A673 (cell line): Measurements from ENCODE around the gene MOCOS. TPM values are rescaled to one million over a fixed set of nuclear protein-coding genes. Genes with fewer than 3 reads are reported as not detected.

Experiments used
- BruUV-seq: library from RNA; stranded (reverse); fragments of 400-500 nt; replicated peaks from 2 replicates; lab custom pipeline; 2021; lab: Mats Ljungman, UMichigan
- CTCF ChIA-PET: fragments of 300-600 bp; sonication (Branson Sonifier 250); formaldehyde crosslinking; loops from one replicate; lab custom pipeline; 2022; ENCODE audit warnings: antibody characterized with exemption; lab: Charles Lee
- POLR2A ChIA-PET: fragments of 300-600 bp; sonication (Branson Sonifier 250); formaldehyde crosslinking; loops from one replicate; lab custom pipeline; 2022; ENCODE audit warnings: antibody characterized with exemption; ENCODE audit not compliant: low non-redundant PET; lab: Charles Lee
- DNase-seq: peaks from one replicate; pipeline ENCODE4 v3.0.0-alpha.2; 2015; ENCODE audit warnings: low spot score
- H3K27ac ChIP-seq: fragments of 200-600 bp; sonication (generic); 2 replicates; pipeline ENCODE4 v1.5.1; 2016; ENCODE audit warnings: mixed run types, low read depth, mild to moderate bottlenecking, mixed read lengths, antibody characterized with exemption, low read length; ENCODE audit not compliant: poor library complexity, severe bottlenecking
- H3K27me3 ChIP-seq: fragments of 200-600 bp; sonication (generic); replicated peaks from 2 replicates; pipeline ENCODE4 v1.6.1; 2017; ENCODE audit warnings: mixed run types, low read depth, mild to moderate bottlenecking, mixed read lengths, antibody characterized with exemption, low read length; ENCODE audit not compliant: insufficient read depth, poor library complexity
- H3K36me3 ChIP-seq: fragments of 200-600 bp; sonication (generic); 2 replicates; pipeline ENCODE4 v1.6.1; 2016; ENCODE audit warnings: mixed run types, mild to moderate bottlenecking, mixed read lengths, antibody characterized with exemption, low read length; ENCODE audit not compliant: insufficient read depth, poor library complexity, severe bottlenecking
- H3K4me1 ChIP-seq: fragments of 200-600 bp; sonication (generic); 2 replicates; pipeline ENCODE4 v1.6.1; 2017; ENCODE audit warnings: mixed run types, mild to moderate bottlenecking, mixed read lengths, antibody characterized with exemption, low read length; ENCODE audit not compliant: insufficient read depth, poor library complexity, severe bottlenecking
- H3K4me3 ChIP-seq: fragments of 200-600 bp; sonication (generic); 2 replicates; pipeline ENCODE4 v1.5.1; 2016; ENCODE audit warnings: low read depth, mixed run types, mild to moderate bottlenecking, mixed read lengths, low read length; ENCODE audit not compliant: poor library complexity, severe bottlenecking
- H3K9me3 ChIP-seq: fragments of 200-600 bp; sonication (generic); 2 replicates; pipeline ENCODE4 v1.6.1; 2016; ENCODE audit warnings: mixed run types, low read depth, mild to moderate bottlenecking, mixed read lengths, antibody characterized with exemption, low read length; ENCODE audit not compliant: poor library complexity, severe bottlenecking
- CTCF ChIP-seq: fragments of 300-800, 200-600 bp; sonication (generic); conservative IDR thresholded peaks from 2 replicates; pipeline ENCODE4 v1.5.1; 2017; ENCODE audit warnings: low read depth, mild to moderate bottlenecking, antibody characterized with exemption, low read length, moderate library complexity, mixed read lengths
- EZH2 ChIP-seq: fragments of 200-600 bp; sonication (generic); IDR thresholded peaks from 2 replicates; pipeline ENCODE4 v1.6.1; 2017; ENCODE audit warnings: borderline replicate concordance, low read depth, mild to moderate bottlenecking, mixed read lengths, antibody characterized with exemption, low read length; ENCODE audit not compliant: poor library complexity, severe bottlenecking
- intact Hi-C: fragments of 100-400 bp; cut with micrococcal nuclease; formaldehyde crosslinking; loops from one replicate; pipeline ENCODE4 v1.10.0; 2022; ENCODE audit not compliant: unreplicated experiment
- total RNA-seq: library from RNA; stranded (reverse); gene quantifications from 2 replicates; pipeline ENCODE4 v1.2.3, GENCODE V29; 2021

MOCOS gene
- total RNA-seq, 1 experiment from 2014 or later, result not detected

- ChIA-PET POLR2A (no interaction called here), CTCF (no interaction called here)
- no peaks in the 10 kb centered on the region for H3K9me3 ChIP-seq
- no TSS peak for BruUV-seq
- intact Hi-C loops, result no loop called here
- H3K4me3 ChIP-seq, result no peak overlapping the region
- no peak overlapping the region for H3K27ac ChIP-seq
- H3K4me1 ChIP-seq, result no peaks in the 10 kb centered on the region
- no peaks in the 10 kb centered on the region for H3K36me3 ChIP-seq
- no peak for TF ChIP-seq CTCF
- TF ChIP-seq EZH2, result no peak
- peaks cover 21% of the 10 kb centered on the region for H3K27me3 ChIP-seq
- no peak for DNase-seq
Measured at GRCh38 chr18:36311026-36311570, 123.8 kb downstream of the MOCOS start.

- no peaks in the 10 kb centered on the region for H3K36me3 ChIP-seq
- no peaks in the 10 kb centered on the region for H3K9me3 ChIP-seq
- no peak overlapping the region for H3K4me3 ChIP-seq
- intact Hi-C loops, result no loop called here
- no peaks in the 10 kb centered on the region for H3K4me1 ChIP-seq
- CTCF ChIA-PET, result no interaction called here
- H3K27me3 ChIP-seq, result peaks cover 7% of the 10 kb centered on the region
- POLR2A ChIA-PET, result no interaction called here
- no peak for DNase-seq
- BruUV-seq, result no TSS peak
- no peak overlapping the region for H3K27ac ChIP-seq
- no peak for TF ChIP-seq EZH2
- no peak for TF ChIP-seq CTCF
Measured at GRCh38 chr18:36312806-36313395, 125.6 kb downstream of the MOCOS start.

- H3K27ac ChIP-seq, result no peak overlapping the region
- no peak for DNase-seq
- ChIA-PET POLR2A (no interaction called here), CTCF (no interaction called here)
- no peaks in the 10 kb centered on the region for H3K9me3 ChIP-seq
- TF ChIP-seq CTCF (no peak), EZH2 (no peak)
- no peaks in the 10 kb centered on the region for H3K36me3 ChIP-seq
- intact Hi-C loops, result no loop called here
- H3K27me3 ChIP-seq, result no peaks in the 10 kb centered on the region
- H3K4me3 ChIP-seq, result no peak overlapping the region
- H3K4me1 ChIP-seq, result no peaks in the 10 kb centered on the region
- BruUV-seq, result no TSS peak
Measured at GRCh38 chr18:36314098-36314497, 126.8 kb downstream of the MOCOS start.
